Lung (tissue), 12 donors: ENCODE results near the gene IMPG1. TPM values are rescaled to one million over a fixed set of nuclear protein-coding genes. Genes with fewer than 3 reads are reported as not detected.

Experiments used
- ATAC-seq: fragments of 200-7000 bp; cut with Tn5 transposase; one replicate; pipeline ENCODE4 v1.9.1; 2020; ENCODE audit warnings: moderate number of reproducible peaks; ENCODE audit not compliant: insufficient read depth, low FRiP score
- DNase-seq, 3 donors: peaks; one replicate each; pipeline ENCODE4 v3.0.0-alpha.2; 2013 to 2017
- H3K27ac ChIP-seq, 2 donors: one replicate each; pipeline ENCODE4 v1.5.1; 2013; ENCODE audit warnings: mild to moderate bottlenecking in 2 of 2, moderate library complexity in 2 of 2, control low read depth in 1 of 2, inconsistent platforms in 1 of 2, low read depth in 1 of 2, low read length in 1 of 2
- H3K27me3 ChIP-seq, 3 donors: one replicate each; pipeline ENCODE4 v1.5.1; 2013; ENCODE audit warnings: low read length in 2 of 3; ENCODE audit not compliant: control insufficient read depth in 3 of 3, insufficient read depth in 3 of 3
- H3K36me3 ChIP-seq, 4 donors: one replicate each; pipeline ENCODE4 v1.5.1; 2013; ENCODE audit warnings: low read length in 4 of 4, mild to moderate bottlenecking in 1 of 4, moderate library complexity in 1 of 4; ENCODE audit not compliant: control insufficient read depth in 4 of 4, insufficient read depth in 4 of 4
- H3K4me1 ChIP-seq, 5 donors: one replicate each; pipeline ENCODE4 v1.5.1; 2013; ENCODE audit warnings: low read length in 5 of 5, mild to moderate bottlenecking in 2 of 5, moderate library complexity in 1 of 5; ENCODE audit not compliant: control insufficient read depth in 5 of 5, insufficient read depth in 5 of 5
- H3K4me3 ChIP-seq: one replicate; pipeline ENCODE4 v1.5.1; 2013; ENCODE audit warnings: mild to moderate bottlenecking, control low read depth, moderate library complexity
- H3K9ac ChIP-seq, 2 donors: one replicate each; pipeline ENCODE4 v1.5.1; 2013; ENCODE audit warnings: low read length in 2 of 2, control low read depth in 1 of 2; ENCODE audit not compliant: insufficient read depth in 1 of 2
- H3K9me3 ChIP-seq, 4 donors: one replicate each; pipeline ENCODE4 v1.5.1; 2013; ENCODE audit warnings: low read length in 3 of 4, mild to moderate bottlenecking in 1 of 4, moderate library complexity in 1 of 4; ENCODE audit not compliant: control insufficient read depth in 4 of 4, insufficient read depth in 3 of 4
- CTCF ChIP-seq: IDR thresholded peaks from 2 replicates; pipeline ENCODE4 v1.5.1; 2012; ENCODE audit warnings: mild to moderate bottlenecking; ENCODE audit errors: control extremely low read depth, extremely low read depth
- WGBS, 2 donors: extraction: QIAGEN DNeasy Blood & Tissue Kit; methylation state at CpG; one replicate each; pipeline ENCODE4 v1.1.7; 2013; 5-methylcytosine and 5-hydroxymethylcytosine counted together
- polyA plus RNA-seq, 2 donors: library from polyadenylated mRNA; stranded (reverse); fragments of 200-250 nt; gene quantifications; one replicate each; pipeline ENCODE4 v1.2.1, GENCODE V29; 2013
- total RNA-seq, 2 donors: library from RNA; depleted of rRNA in 1 of 2; stranded (reverse); fragments of >200 nt in 1 of 2; gene quantifications; one replicate each; pipeline ENCODE4 v1.2.1, GENCODE V29; 2014 to 2021
- donor health status: control.
- donor health status: control.
- donor health status: Bipolar disorder and iron deficiency.
- donor health status: healthy.
- donor health status: DM: yes; HTN: yes; CAD: no.

The IMPG1 gene
- total and polyA plus RNA-seq, 4 donors = not detected

GRCh38 chr6:75932067-75932466 lies 140.4 kb downstream of the IMPG1 start:
- no peak for ATAC-seq
- no peak overlapping the region for H3K9ac ChIP-seq
- peaks cover 0 to 24% (median 5%) of the 10 kb centered on the region in 5 donors for H3K4me1 ChIP-seq
- H3K9me3 ChIP-seq = no peaks in the 10 kb centered on the region
- H3K36me3 ChIP-seq = no peaks in the 10 kb centered on the region
- no peak for TF ChIP-seq CTCF
- no peak overlapping the region for H3K4me3 ChIP-seq
- WGBS, 2 donors = 70 to 71% methylated on average over 5 of the region's 5 CpGs
- peaks cover 0 to 3% (median 0%) of the 10 kb centered on the region in 3 donors for H3K27me3 ChIP-seq
- peak in 2 of 3 donors; percentile 40 to 46 for DNase-seq
- no peak overlapping the region for H3K27ac ChIP-seq

- no peak overlapping the region for H3K27ac ChIP-seq
- H3K9me3 ChIP-seq = no peaks in the 10 kb centered on the region
- TF ChIP-seq CTCF = no peak
- H3K4me3 ChIP-seq = no peak overlapping the region
- H3K36me3 ChIP-seq = no peaks in the 10 kb centered on the region
- H3K27me3 ChIP-seq = peaks cover 0 to 3% (median 0%) of the 10 kb centered on the region in 3 donors
- WGBS, 2 donors = 75 to 83% methylated on average over 11 of the region's 11 CpGs
- DNase-seq = peak in 2 of 3 donors; percentile 32 to 44
- H3K4me1 ChIP-seq = peaks cover 0 to 24% (median 5%) of the 10 kb centered on the region in 5 donors
- no peak overlapping the region for H3K9ac ChIP-seq
- no peak for ATAC-seq
Observed at GRCh38 chr6:75931011-75931680, 141.3 kb downstream of the IMPG1 start.

GRCh38 chr6:75926293-75927168 lies 145.9 kb downstream of the IMPG1 start:
- Histone ChIP-seq H3K27ac (no peak overlapping the region), H3K4me1 (peaks cover 0 to 6% (median 0%) of the 10 kb centered on the region in 5 donors), H3K27me3 (no peaks in the 10 kb centered on the region), H3K4me3 (no peak overlapping the region), H3K9ac (no peak overlapping the region), H3K36me3 (no peaks in the 10 kb centered on the region), H3K9me3 (no peaks in the 10 kb centered on the region)
- ATAC-seq (no peak), DNase-seq (no peak)
- no peak for TF ChIP-seq CTCF
- WGBS, 2 donors = 89 to 91% methylated on average over 5 of the region's 5 CpGs
